ENCODE results near the gene EIF3I. TPM values are rescaled to one million over a fixed set of nuclear protein-coding genes. Genes with fewer than 3 reads are reported as not detected.

The EIF3I gene
- total and polyA plus RNA-seq, 2 of the 13 experiments (the other 11 are each of a cell fraction or from before 2014, with no cell fraction given) = 210 to 223 TPM

- TF ChIP-seq ZNF570 (CRISPR knock-in tag; IDR thresholded peaks at IDR 0.05; ENCODE audit: borderline replicate concordance) (no peak), ZBTB10 (CRISPR knock-in tag; IDR thresholded peaks at IDR 0.05; ENCODE audit: borderline replicate concordance) (peak; percentile 64; the same call in 1 of the 2 replicates), LRRFIP1 (CRISPR knock-in tag; conservative IDR thresholded peaks at IDR 0.05) (no peak), FIP1L1 (IDR thresholded peaks at IDR 0.05; ENCODE audit: borderline replicate concordance, insufficient read depth, low read depth, low read length) (no peak), NFIB (CRISPR knock-in tag; IDR thresholded peaks at IDR 0.05; ENCODE audit: borderline replicate concordance) (no peak), ZNF292 (CRISPR knock-in tag; IDR thresholded peaks at IDR 0.05; ENCODE audit: borderline replicate concordance, low read depth) (peak; percentile 97), PTBP1 (IDR thresholded peaks at IDR 0.05; ENCODE audit: low read depth, low read length, poor library complexity, severe bottlenecking) (no peak), MIER2 (CRISPR knock-in tag; IDR thresholded peaks at IDR 0.05) (no peak), ZNF816 (CRISPR knock-in tag; IDR thresholded peaks at IDR 0.05; ENCODE audit: borderline replicate concordance) (no peak), ZNF879 (CRISPR knock-in tag; IDR thresholded peaks at IDR 0.05) (no peak), FOSL1 (CRISPR knock-in tag; IDR thresholded peaks at IDR 0.05; ENCODE audit: borderline replicate concordance) (0 out of 2 replicates have a peak, but pooled peaks have one; percentile 49), MTA1 (CRISPR knock-in tag; IDR thresholded peaks at IDR 0.05; ENCODE audit: borderline replicate concordance) (peak; percentile 98), CBX1 (IDR thresholded peaks at IDR 0.05; ENCODE audit: low read depth) (peak; percentile 23), CSRNP1 (CRISPR knock-in tag; IDR thresholded peaks at IDR 0.05) (peak; percentile 59; the same call in 1 of the 2 replicates), HES4 (CRISPR knock-in tag; IDR thresholded peaks at IDR 0.05; ENCODE audit: borderline replicate concordance) (no peak), ARID2 (CRISPR knock-in tag; IDR thresholded peaks at IDR 0.05; ENCODE audit: borderline replicate concordance) (0 out of 2 replicates have a peak, but pooled peaks have one; percentile 50)
- TF ChIP-seq, protein P1, sequence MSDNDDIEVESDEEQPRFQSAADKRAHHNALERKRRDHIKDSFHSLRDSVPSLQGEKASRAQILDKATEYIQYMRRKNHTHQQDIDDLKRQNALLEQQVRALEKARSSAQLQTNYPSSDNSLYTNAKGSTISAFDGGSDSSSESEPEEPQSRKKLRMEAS (IDR thresholded peaks at IDR 0.05) = peak; percentile 87
- TF ChIP-seq, protein P2, sequence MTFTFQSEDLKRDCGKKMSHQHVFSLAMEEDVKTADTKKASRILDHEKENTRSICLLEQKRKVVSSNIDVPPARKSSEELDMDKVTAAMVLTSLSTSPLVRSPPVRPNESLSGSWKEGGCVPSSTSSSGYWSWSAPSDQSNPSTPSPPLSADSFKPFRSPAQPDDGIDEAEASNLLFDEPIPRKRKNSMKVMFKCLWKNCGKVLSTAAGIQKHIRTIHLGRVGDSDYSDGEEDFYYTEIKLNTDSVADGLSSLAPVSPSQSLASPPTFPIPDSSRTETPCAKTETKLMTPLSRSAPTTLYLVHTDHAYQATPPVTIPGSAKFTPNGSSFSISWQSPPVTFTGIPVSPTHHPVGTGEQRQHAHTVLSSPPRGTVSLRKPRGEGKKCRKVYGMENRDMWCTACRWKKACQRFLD (CRISPR knock-in tag; IDR thresholded peaks at IDR 0.05; ENCODE audit: borderline replicate concordance) = 0 out of 2 replicates have a peak, but pooled peaks have one; percentile 40
These were observed 27.8 kb downstream of the EIF3I start (continued) for GRCh38 chr1:32249831-32250525.

All from HepG2 (cell line).